PC-9 (cell line): Measurements from ENCODE around the gene TRIM71. TPM values are rescaled to one million over a fixed set of nuclear protein-coding genes. Genes with fewer than 3 reads are reported as not detected.

ENCODE experiments used
- BruUV-seq: library from RNA; stranded (reverse); fragments of 400-500 nt; replicated peaks from 2 replicates; lab custom pipeline; 2021; lab: Mats Ljungman, UMichigan
- CTCF ChIA-PET: fragments of 300-600 bp; sonication (Branson Sonifier 250); formaldehyde crosslinking; loops from one replicate; lab custom pipeline; 2022; ENCODE audit warnings: antibody characterized with exemption; lab: Charles Lee
- POLR2A ChIA-PET: fragments of 300-600 bp; sonication (Branson Sonifier 250); formaldehyde crosslinking; loops from one replicate; lab custom pipeline; 2022; ENCODE audit warnings: antibody characterized with exemption; ENCODE audit not compliant: unreplicated experiment; lab: Charles Lee
- DNase-seq, 2 experiments: peaks; one replicate each; pipeline versions ENCODE4 v3.0.0 to v3.0.0-alpha.2; 2015 to 2022; ENCODE audit warnings: mixed read lengths in 1 of 2
- H2AFZ ChIP-seq: fragments of 200-600 bp; sonication (generic); 2 replicates; pipeline ENCODE4 v1.8.1; 2017; ENCODE audit warnings: antibody characterized with exemption
- H3F3A ChIP-seq: fragments of 200-600 bp; sonication (generic); 2 replicates; pipeline ENCODE4 v1.8.1; 2017; ENCODE audit warnings: antibody characterized with exemption, mild to moderate bottlenecking, low read depth; ENCODE audit not compliant: insufficient read depth
- H3K27ac ChIP-seq: fragments of 200-600 bp; sonication (generic); 2 replicates; pipeline ENCODE4 v1.6.1; 2016; ENCODE audit warnings: mixed run types
- H3K27me3 ChIP-seq: fragments of 200-600 bp; sonication (generic); 2 replicates; pipeline ENCODE4 v1.6.1; 2016; ENCODE audit warnings: low read depth, mixed run types; ENCODE audit not compliant: insufficient read depth
- H3K36me3 ChIP-seq: fragments of 200-600 bp; sonication (generic); 2 replicates; pipeline ENCODE4 v1.6.1; 2016; ENCODE audit warnings: low read depth, mixed run types
- H3K4me1 ChIP-seq: fragments of 200-600 bp; sonication (generic); replicated peaks from 2 replicates; pipeline ENCODE4 v1.6.1; 2016; ENCODE audit warnings: mixed run types; ENCODE audit not compliant: insufficient read depth
- H3K4me2 ChIP-seq: fragments of 200-600 bp; sonication (generic); 2 replicates; pipeline ENCODE4 v1.6.1; 2017; ENCODE audit warnings: mixed run types
- H3K4me3 ChIP-seq: fragments of 200-600 bp; sonication (generic); 2 replicates; pipeline ENCODE4 v1.6.1; 2016; ENCODE audit warnings: mixed run types
- H3K79me2 ChIP-seq: fragments of 200-600 bp; sonication (generic); 2 replicates; pipeline ENCODE4 v1.6.1; 2017; ENCODE audit warnings: low read depth, mixed run types
- H3K9me2 ChIP-seq: fragments of 200-600 bp; sonication (generic); 2 replicates; pipeline ENCODE4 v1.8.1; 2017; ENCODE audit warnings: mild to moderate bottlenecking; ENCODE audit not compliant: insufficient read depth
- H3K9me3 ChIP-seq: fragments of 200-600 bp; sonication (generic); 2 replicates; pipeline ENCODE4 v1.8.1; 2016; ENCODE audit warnings: low read depth; ENCODE audit not compliant: insufficient read depth
- H4K20me1 ChIP-seq: fragments of 200-600 bp; sonication (generic); 2 replicates; pipeline ENCODE4 v1.8.1; 2017; ENCODE audit not compliant: insufficient read depth
- EZH2 ChIP-seq: fragments of 200-600 bp; sonication (generic); IDR thresholded peaks from 2 replicates; pipeline ENCODE4 v1.8.0; 2017; ENCODE audit warnings: antibody characterized with exemption, low read depth
- intact Hi-C: fragments of 100-400 bp; cut with micrococcal nuclease; formaldehyde crosslinking; loops from one replicate; pipeline ENCODE4 v1.10.0; 2022; ENCODE audit not compliant: unreplicated experiment
- total RNA-seq: library from RNA; stranded (reverse); gene quantifications from 2 replicates; pipeline ENCODE4 v1.2.3, GENCODE V29; 2021
- TF ChIP-seq, protein P1 (sequence below): fragments of 200-600 bp; sonication (generic); conservative IDR thresholded peaks from 2 replicates; pipeline ENCODE4 v1.6.1; 2017; ENCODE audit warnings: mixed run types, antibody characterized with exemption, mild to moderate bottlenecking, moderate library complexity

Gene TRIM71
- total RNA-seq, 1 experiment from 2014 or later, result not detected

DNA sequence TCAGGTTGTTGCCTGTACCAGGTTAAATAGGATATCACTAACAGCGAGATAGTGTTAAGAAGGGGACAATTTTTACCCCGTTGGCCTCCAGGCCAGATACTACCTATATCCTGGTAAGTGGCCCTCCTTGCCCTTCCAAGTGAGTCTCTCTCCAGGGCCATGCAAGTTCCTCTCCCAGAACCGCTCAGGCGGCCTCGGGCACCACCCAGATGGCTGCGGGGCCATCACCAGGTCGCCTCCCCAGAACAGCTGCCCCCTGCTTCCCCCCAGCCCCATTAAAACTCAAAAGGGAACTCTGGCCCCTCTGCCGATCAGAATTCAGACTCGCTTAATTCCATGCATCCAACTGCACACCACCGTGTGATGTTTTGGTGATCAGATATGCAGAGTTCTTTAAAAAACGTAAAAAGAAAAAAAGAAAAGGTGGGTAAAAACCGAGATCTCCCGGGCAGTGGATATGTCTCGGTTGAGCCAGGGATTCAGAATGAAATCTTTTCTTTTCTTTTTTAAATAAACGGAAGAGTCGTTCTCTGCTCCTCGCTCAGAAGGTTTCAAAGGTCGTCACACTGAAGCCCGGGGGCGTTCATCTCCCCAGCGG, 1.9 kb upstream of the TRIM71 start:
- TF ChIP-seq EZH2, result no peak
- TF ChIP-seq, protein P1, sequence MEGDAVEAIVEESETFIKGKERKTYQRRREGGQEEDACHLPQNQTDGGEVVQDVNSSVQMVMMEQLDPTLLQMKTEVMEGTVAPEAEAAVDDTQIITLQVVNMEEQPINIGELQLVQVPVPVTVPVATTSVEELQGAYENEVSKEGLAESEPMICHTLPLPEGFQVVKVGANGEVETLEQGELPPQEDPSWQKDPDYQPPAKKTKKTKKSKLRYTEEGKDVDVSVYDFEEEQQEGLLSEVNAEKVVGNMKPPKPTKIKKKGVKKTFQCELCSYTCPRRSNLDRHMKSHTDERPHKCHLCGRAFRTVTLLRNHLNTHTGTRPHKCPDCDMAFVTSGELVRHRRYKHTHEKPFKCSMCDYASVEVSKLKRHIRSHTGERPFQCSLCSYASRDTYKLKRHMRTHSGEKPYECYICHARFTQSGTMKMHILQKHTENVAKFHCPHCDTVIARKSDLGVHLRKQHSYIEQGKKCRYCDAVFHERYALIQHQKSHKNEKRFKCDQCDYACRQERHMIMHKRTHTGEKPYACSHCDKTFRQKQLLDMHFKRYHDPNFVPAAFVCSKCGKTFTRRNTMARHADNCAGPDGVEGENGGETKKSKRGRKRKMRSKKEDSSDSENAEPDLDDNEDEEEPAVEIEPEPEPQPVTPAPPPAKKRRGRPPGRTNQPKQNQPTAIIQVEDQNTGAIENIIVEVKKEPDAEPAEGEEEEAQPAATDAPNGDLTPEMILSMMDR, result no peak
- BruUV-seq, result no TSS peak
- H4K20me1 ChIP-seq, result no peaks in the 10 kb centered on the region
- CTCF ChIA-PET, result no interaction called here
- H3K9me2 ChIP-seq, result no peaks in the 10 kb centered on the region
- H3K36me3 ChIP-seq, result no peaks in the 10 kb centered on the region
- H3K4me3 ChIP-seq, result no peak overlapping the region
- H2AFZ ChIP-seq, result no peak overlapping the region
- H3K27me3 ChIP-seq, result no peaks in the 10 kb centered on the region
- POLR2A ChIA-PET, result no interaction called here
- intact Hi-C loops, result no loop called here
- H3K9me3 ChIP-seq, result no peaks in the 10 kb centered on the region
- no peak for DNase-seq
- no peaks in the 10 kb centered on the region for H3F3A ChIP-seq
- no peak overlapping the region for H3K27ac ChIP-seq
- no peaks in the 10 kb centered on the region for H3K79me2 ChIP-seq
- no peaks in the 10 kb centered on the region for H3K4me1 ChIP-seq
- H3K4me2 ChIP-seq, result no peak overlapping the region

DNA sequence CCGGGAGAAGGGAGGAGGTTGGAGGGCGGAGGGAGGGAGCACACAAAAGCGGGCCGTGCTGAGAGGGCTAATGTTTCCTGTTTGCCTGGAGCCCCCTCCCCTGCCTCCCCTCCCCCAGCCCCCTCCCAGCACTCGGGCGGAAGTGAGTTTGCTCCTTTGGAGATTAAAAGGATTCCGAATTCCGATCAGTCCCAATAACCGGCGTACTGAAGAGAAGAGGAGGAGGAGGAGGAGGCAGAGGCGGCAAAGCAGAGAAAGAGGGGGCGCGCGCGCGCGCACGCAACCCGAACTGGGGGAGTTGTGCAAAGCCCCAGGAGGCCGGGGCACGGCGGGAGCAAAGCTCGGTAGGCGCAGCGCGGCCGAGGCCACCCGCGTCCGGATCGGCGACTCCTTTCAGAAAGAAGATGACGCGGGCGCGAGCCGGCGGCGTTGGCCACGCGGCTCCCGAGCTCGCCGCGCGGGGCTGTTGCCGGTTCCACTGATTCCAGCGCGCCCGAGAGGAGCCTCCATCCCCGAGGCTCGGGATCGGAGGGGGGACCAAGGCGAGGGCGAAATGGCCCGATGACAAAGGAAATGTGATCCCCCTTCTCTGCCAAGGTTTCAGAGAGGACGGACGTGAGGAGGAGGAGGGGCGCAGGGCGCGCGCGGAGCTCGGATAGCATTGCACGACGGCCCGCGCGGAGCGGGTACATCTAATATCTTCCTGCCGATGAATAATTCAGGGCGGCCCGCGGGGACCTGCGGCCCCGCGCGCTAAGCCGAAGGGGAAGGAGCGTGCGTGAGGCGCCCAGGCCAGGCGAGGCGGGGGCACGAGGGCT, 1.1 kb upstream of the TRIM71 start:
- no peak overlapping the region for H3K4me3 ChIP-seq
- BruUV-seq, result no TSS peak

DNA sequence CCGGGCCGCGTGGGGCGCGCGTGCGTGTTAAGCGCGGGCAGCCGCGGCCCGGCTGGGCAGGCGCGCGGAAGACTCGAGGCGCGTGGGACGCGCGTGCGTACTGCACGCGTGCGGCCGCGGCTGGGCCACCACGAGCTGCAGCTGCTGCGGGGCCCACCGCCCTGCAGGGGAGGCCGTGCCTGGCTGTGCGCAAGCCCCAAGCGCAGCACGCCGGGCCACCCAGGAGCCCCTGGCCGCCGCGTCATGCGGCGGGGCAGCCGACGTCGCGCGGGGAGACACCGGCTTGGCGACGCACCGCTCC, 590 bp upstream of the TRIM71 start:
- H2AFZ ChIP-seq, result no peak overlapping the region

More for the DNA sequence above, 1.1 kb upstream of the TRIM71 start:
- H4K20me1 ChIP-seq, result no peaks in the 10 kb centered on the region
- H3F3A ChIP-seq, result no peaks in the 10 kb centered on the region
- no peak overlapping the region for H2AFZ ChIP-seq
- intact Hi-C loops, result no loop called here
- H3K9me2 ChIP-seq, result no peaks in the 10 kb centered on the region
- no peak overlapping the region for H3K27ac ChIP-seq
- no peak for TF ChIP-seq EZH2
- TF ChIP-seq, protein P1, result no peak
- no peak for DNase-seq
- CTCF ChIA-PET, result no interaction called here
- no peaks in the 10 kb centered on the region for H3K36me3 ChIP-seq
- H3K27me3 ChIP-seq, result no peaks in the 10 kb centered on the region
- H3K4me1 ChIP-seq, result no peaks in the 10 kb centered on the region
- POLR2A ChIA-PET, result no interaction called here
- no peaks in the 10 kb centered on the region for H3K79me2 ChIP-seq
- H3K9me3 ChIP-seq, result no peaks in the 10 kb centered on the region
- no peak overlapping the region for H3K4me2 ChIP-seq

More for the DNA sequence above, 590 bp upstream of the TRIM71 start:
- Histone ChIP-seq H3K4me2 (no peak overlapping the region), H3K27me3 (no peaks in the 10 kb centered on the region), H3K36me3 (no peaks in the 10 kb centered on the region), H3K4me1 (no peaks in the 10 kb centered on the region), H3K4me3 (no peak overlapping the region), H4K20me1 (no peaks in the 10 kb centered on the region), H3K9me3 (no peaks in the 10 kb centered on the region), H3F3A (no peaks in the 10 kb centered on the region), H3K27ac (no peak overlapping the region), H3K79me2 (no peaks in the 10 kb centered on the region), H3K9me2 (no peaks in the 10 kb centered on the region)
- CTCF ChIA-PET, result no interaction called here
- no peak for TF ChIP-seq EZH2
- TF ChIP-seq, protein P1, result no peak
- BruUV-seq, result no TSS peak
- no peak for DNase-seq
- intact Hi-C loops, result no loop called here
- POLR2A ChIA-PET, result no interaction called here
